ENCODE results near the gene KLRC1. TPM values are rescaled to one million over a fixed set of nuclear protein-coding genes. Genes with fewer than 3 reads are reported as not detected.
"Not testable (repeated sequence)": the region's sequence is repeated elsewhere in the genome, so short reads cannot be mapped to it uniquely, and the experiment has no call there.

KLRC1 gene
- not detected in 2 replicates for total RNA-seq (2014; rRNA removed)
- not detected for polyA plus RNA-seq (2012)

- DNase-seq (ENCODE audit: low read depth), result no peak
Observed at GRCh38 chr12:10453156-10453555, at the start of gene KLRC1. Gene KLRC1 (minus strand): TSS chr12:10453377. CDS start chr12:10451156, 2,221 bp downstream.

GRCh38 chr12:10501030-10501429 is 47.9 kb upstream of the KLRC1 start:
- DNase-seq (ENCODE audit: low read depth), result peak; percentile 37

GRCh38 chr12:10498042-10498441 is 44.9 kb upstream of the KLRC1 start:
- no peak for DNase-seq (ENCODE audit: low read depth)

- DNase-seq (ENCODE audit: low read depth), result peak; percentile 3
Observed at GRCh38 chr12:10497602-10498001, 44.4 kb upstream of the KLRC1 start.

- no peak for DNase-seq (ENCODE audit: low read depth)
Observed at GRCh38 chr12:10491766-10492165, 38.6 kb upstream of the KLRC1 start.

GRCh38 chr12:10487328-10487727 is 34.2 kb upstream of the KLRC1 start:
- not testable (repeated sequence) for DNase-seq (ENCODE audit: low read depth)

- DNase-seq (ENCODE audit: low read depth), result not testable (repeated sequence)
Observed at GRCh38 chr12:10481901-10482300, 28.7 kb upstream of the KLRC1 start.

- DNase-seq (ENCODE audit: low read depth), result not testable (repeated sequence)
Observed at GRCh38 chr12:10472808-10473207, 19.6 kb upstream of the KLRC1 start.

- DNase-seq (ENCODE audit: low read depth), result no peak
Observed at GRCh38 chr12:10469701-10470100, 16.5 kb upstream of the KLRC1 start.

- DNase-seq (ENCODE audit: low read depth), result no peak
Observed at GRCh38 chr12:10466311-10466710, 13.1 kb upstream of the KLRC1 start.

- no peak for DNase-seq (ENCODE audit: low read depth)
Observed at GRCh38 chr12:10457760-10458159, 4.6 kb upstream of the KLRC1 start.

- DNase-seq (ENCODE audit: low read depth), result no peak
Observed at GRCh38 chr12:10456856-10457255, 3.7 kb upstream of the KLRC1 start.

GRCh38 chr12:10455766-10456165 is 2.6 kb upstream of the KLRC1 start:
- no peak for DNase-seq (ENCODE audit: low read depth)

- DNase-seq (ENCODE audit: low read depth), result no peak
Observed at GRCh38 chr12:10454531-10454930, 1.4 kb upstream of the KLRC1 start.

- no peak for DNase-seq (ENCODE audit: low read depth)
Observed at GRCh38 chr12:10448236-10448635, 4.9 kb downstream of the KLRC1 start.

GRCh38 chr12:10446052-10446451 is 7.1 kb downstream of the KLRC1 start:
- peak; percentile 59 for DNase-seq (ENCODE audit: low read depth)

- DNase-seq (ENCODE audit: low read depth), result not testable (repeated sequence)
Observed at GRCh38 chr12:10441144-10441543, 12.0 kb downstream of the KLRC1 start.

GRCh38 chr12:10439608-10440274 is 13.4 kb downstream of the KLRC1 start:
- not testable (repeated sequence) for DNase-seq (ENCODE audit: low read depth)

GRCh38 chr12:10437601-10438000 is 15.6 kb downstream of the KLRC1 start:
- not testable (repeated sequence) for DNase-seq (ENCODE audit: low read depth)

GRCh38 chr12:10435816-10436215 is 17.4 kb downstream of the KLRC1 start, which contains the start of gene KLRC2:
Gene KLRC2 (minus strand): TSS chr12:10436010. CDS start chr12:10435986, 24 bp downstream.
- peak; percentile 57 for DNase-seq (ENCODE audit: low read depth)

GRCh38 chr12:10430623-10431022 is 22.6 kb downstream of the KLRC1 start:
- peak; percentile 46 for DNase-seq (ENCODE audit: low read depth)

- DNase-seq (ENCODE audit: low read depth), result not testable (repeated sequence)
Observed at GRCh38 chr12:10425938-10426337, 27.2 kb downstream of the KLRC1 start.

GRCh38 chr12:10424260-10424899 is 28.8 kb downstream of the KLRC1 start:
- DNase-seq (ENCODE audit: low read depth), result not testable (repeated sequence)
